ENCODE results near the gene MFSD12. TPM values are rescaled to one million over a fixed set of nuclear protein-coding genes. Genes with fewer than 3 reads are reported as not detected.
A peak's percentile ranks its signal among the peaks of the same experiment; 100 is the strongest.

The MFSD12 gene
- polyA plus RNA-seq, 3 donors = 47.9 to 150 (median 55.5) TPM

- H3K9me3 ChIP-seq (replicated peaks in 1 of 2; ENCODE audit: control insufficient read depth in 1 of 2, insufficient read depth in 1 of 2, low read length in 2 of 2) = no peaks in the 10 kb centered on the region
- peak; percentile 96 for DNase-seq
- peak overlapping the region; percentile 80 to 83 for H3K4me3 Mint-ChIP-seq
- H3K4me1 ChIP-seq (ENCODE audit: control insufficient read depth in 1 of 2, insufficient read depth in 2 of 2, low read length in 2 of 2) = peaks cover 30 to 44% of the 10 kb centered on the region in 2 donors
- peak overlapping the region; percentile 99 for H3K4me2 ChIP-seq (replicated peaks; ENCODE audit: extremely low read depth, low read length, poor library complexity, severe bottlenecking)
- peak overlapping the region in 1 of 2 donors; percentile 3 for H3K27ac ChIP-seq (ENCODE audit: low read depth in 1 of 2, low read length in 2 of 2)
- peak overlapping the region in 6 of 7 donors; percentile 63 to 94 (median 88) for H3K27ac Mint-ChIP-seq
- peak overlapping the region; percentile 69 for H2AFZ ChIP-seq (ENCODE audit: insufficient read depth, low read depth, low read length, poor library complexity, severe bottlenecking)
- H3K27me3 Mint-ChIP-seq (ENCODE audit: low read depth in 3 of 3) = peaks cover 0 to 2% (median 0%) of the 10 kb centered on the region in 3 donors
- H3K36me3 ChIP-seq (replicated peaks in 1 of 2; ENCODE audit: control insufficient read depth in 1 of 2, insufficient read depth in 2 of 2, low read length in 2 of 2) = peaks cover 0 to 6% of the 10 kb centered on the region in 2 donors
- peak overlapping the region; percentile 55 to 91 (median 88) for H3K4me3 ChIP-seq (replicated peaks in 1 of 3; ENCODE audit: low read depth in 2 of 3, low read length in 3 of 3)
- H4K20me1 ChIP-seq (ENCODE audit: insufficient read depth, low read length) = no peaks in the 10 kb centered on the region
- peaks cover 34% of the 10 kb centered on the region for H3K4me1 Mint-ChIP-seq
- H3K79me2 ChIP-seq (ENCODE audit: insufficient read depth, low read length) = peaks cover 9% of the 10 kb centered on the region
- peaks cover 0 to 6% (median 3%) of the 10 kb centered on the region in 7 donors for H3K9me3 Mint-ChIP-seq
- intact Hi-C loops (cut with micrococcal nuclease) = loop anchor here (2.0 to 5.0 kb wide), 3 partner anchors 17 to 67 kb away; partner anchors contain the start of genes MFSD12 (in 2 of the 2), CACTIN (in 1 of the 2) and FZR1 (in 1 of the 2)
- H3K27me3 ChIP-seq (ENCODE audit: control insufficient read depth in 2 of 2, insufficient read depth in 2 of 2, low read length in 2 of 2) = no peaks in the 10 kb centered on the region
- WGBS (ENCODE audit: insufficient coverage) = 61% methylated on average over 41 of the region's 55 CpGs
- no peak for TF ChIP-seq CTCF (IDR thresholded peaks at IDR 0.05)
- H3K36me3 Mint-ChIP-seq = peaks cover 8 to 32% of the 10 kb centered on the region in 2 donors
- peak overlapping the region; percentile 76 for H3K9ac ChIP-seq (ENCODE audit: insufficient read depth, low read length, poor library complexity, severe bottlenecking)
These were observed 16.7 kb upstream of the MFSD12 start for GRCh38 chr19:3573858-3574637.

DNA sequence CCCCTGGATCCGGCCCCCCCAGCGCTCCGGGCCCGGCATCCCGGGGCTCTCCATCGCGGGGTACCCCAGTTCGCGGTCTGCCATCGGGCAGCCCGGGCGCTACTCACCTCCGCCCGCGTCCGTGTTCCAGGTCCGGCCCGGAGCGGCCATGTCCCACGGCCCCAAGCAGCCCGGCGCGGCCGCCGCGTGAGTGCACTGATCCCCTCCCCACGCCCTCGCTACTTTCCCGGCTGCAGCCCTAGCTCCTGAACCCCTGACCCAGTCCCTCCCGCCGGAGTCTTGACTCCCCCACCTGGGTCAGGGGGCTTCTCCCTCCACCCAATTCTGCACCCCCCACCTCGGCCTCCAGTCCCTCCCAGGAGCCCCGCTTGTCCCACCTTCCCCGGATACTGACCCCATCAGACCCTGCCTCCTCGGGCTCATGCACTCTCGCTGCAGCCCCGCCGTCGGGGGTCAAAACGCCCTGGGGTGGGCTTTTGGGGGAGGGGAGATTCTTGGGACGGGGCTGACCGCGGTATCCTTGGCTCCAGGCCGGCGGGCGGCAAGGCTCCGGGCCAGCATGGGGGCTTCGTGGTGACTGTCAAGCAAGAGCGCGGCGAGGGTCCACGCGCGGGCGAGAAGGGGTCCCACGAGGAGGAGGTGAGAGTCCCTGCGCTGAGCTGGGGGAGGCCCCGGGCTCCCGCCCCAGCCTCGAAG, 15.9 kb upstream of the MFSD12 start:
- H3K27ac Mint-ChIP-seq = peak overlapping the region; percentile 57 to 93 (median 82)
- Histone ChIP-seq H3K9ac (ENCODE audit: insufficient read depth, low read length, poor library complexity, severe bottlenecking) (peak overlapping the region; percentile 76), H3K36me3 (replicated peaks in 1 of 2; ENCODE audit: control insufficient read depth in 1 of 2, insufficient read depth in 2 of 2, low read length in 2 of 2) (peaks cover 0 to 6% of the 10 kb centered on the region in 2 donors), H3K9me3 (replicated peaks in 1 of 2; ENCODE audit: control insufficient read depth in 1 of 2, insufficient read depth in 1 of 2, low read length in 2 of 2) (no peaks in the 10 kb centered on the region), H4K20me1 (ENCODE audit: insufficient read depth, low read length) (no peaks in the 10 kb centered on the region), H3K4me3 (replicated peaks in 1 of 3; ENCODE audit: low read depth in 2 of 3, low read length in 3 of 3) (peak overlapping the region; percentile 55 to 91 (median 88)), H2AFZ (ENCODE audit: insufficient read depth, low read depth, low read length, poor library complexity, severe bottlenecking) (peak overlapping the region; percentile 69), H3K4me1 (ENCODE audit: control insufficient read depth in 1 of 2, insufficient read depth in 2 of 2, low read length in 2 of 2) (peaks cover 30 to 44% of the 10 kb centered on the region in 2 donors), H3K27me3 (ENCODE audit: control insufficient read depth in 2 of 2, insufficient read depth in 2 of 2, low read length in 2 of 2) (no peaks in the 10 kb centered on the region), H3K27ac (ENCODE audit: low read depth in 1 of 2, low read length in 2 of 2) (peak overlapping the region; percentile 57 to 67), H3K79me2 (ENCODE audit: insufficient read depth, low read length) (peaks cover 9% of the 10 kb centered on the region), H3K4me2 (replicated peaks; ENCODE audit: extremely low read depth, low read length, poor library complexity, severe bottlenecking) (peak overlapping the region; percentile 99)
- peak in 1 of 3 donors; percentile 31 for DNase-seq
- H3K27me3 Mint-ChIP-seq (ENCODE audit: low read depth in 3 of 3) = peaks cover 0 to 2% (median under 1%) of the 10 kb centered on the region in 3 donors
- H3K9me3 Mint-ChIP-seq = peaks cover 0 to 6% (median 3%) of the 10 kb centered on the region in 7 donors
- TF ChIP-seq CTCF (IDR thresholded peaks at IDR 0.05) = no peak
- peaks cover 8 to 29% of the 10 kb centered on the region in 2 donors for H3K36me3 Mint-ChIP-seq
- peak overlapping the region; percentile 80 to 83 for H3K4me3 Mint-ChIP-seq
- H3K4me1 Mint-ChIP-seq = peaks cover 35% of the 10 kb centered on the region
- intact Hi-C loops (cut with micrococcal nuclease) = loop anchor here (2.0 to 5.0 kb wide), 3 partner anchors 17 to 66 kb away; partner anchors contain the start of genes MFSD12 (in 2 of the 2), CACTIN (in 1 of the 2) and FZR1 (in 1 of the 2)
- WGBS (ENCODE audit: insufficient coverage) = under 1% methylated on average over 53 of the region's 60 CpGs
